GM12874 (cell line): ENCODE data around the gene ARHGAP6.
A peak's percentile ranks its signal among the peaks of the same experiment; 100 is the strongest.

Experiments used
- CTCF ChIP-seq: IDR thresholded peaks from 2 replicates; pipeline ENCODE4 v1.5.1; 2011; ENCODE audit warnings: low read depth, mild to moderate bottlenecking, control low read depth, low read length, moderate library complexity; ENCODE audit not compliant: insufficient read depth

ARHGAP6 gene

GRCh38 chrX:11551151-11551550 is 114.6 kb downstream of the ARHGAP6 start:
- TF ChIP-seq CTCF: no peak

GRCh38 chrX:11546917-11547316 is 118.8 kb downstream of the ARHGAP6 start:
- no peak for TF ChIP-seq CTCF

GRCh38 chrX:11543249-11543648 is 122.5 kb downstream of the ARHGAP6 start:
- TF ChIP-seq CTCF: no peak

- no peak for TF ChIP-seq CTCF
Measured at GRCh38 chrX:11541510-11541909, 124.2 kb downstream of the ARHGAP6 start.

- TF ChIP-seq CTCF: 0 out of 2 replicates have a peak, but pooled peaks have one; percentile 3
Measured at GRCh38 chrX:11540532-11541377, 125.0 kb downstream of the ARHGAP6 start.

- no peak for TF ChIP-seq CTCF
Measured at GRCh38 chrX:11537141-11537540, 128.6 kb downstream of the ARHGAP6 start.

- TF ChIP-seq CTCF: no peak
Measured at GRCh38 chrX:11535156-11535919, 130.4 kb downstream of the ARHGAP6 start.
